Trophoblast cell (in vitro differentiated cells and primary cell): ENCODE data around the gene ACOX3.

Experiments used
- DNase-seq, 2 donors: peaks; one replicate each; pipeline ENCODE4 v3.0.0-alpha.2; 2016
- H2AFZ ChIP-seq: 2 replicates; pipeline ENCODE4 v1.6.1; 2013; ENCODE audit warnings: low read length, moderate library complexity, mild to moderate bottlenecking; ENCODE audit not compliant: insufficient read depth, poor library complexity
- H2AK5ac ChIP-seq: 2 replicates; pipeline ENCODE4 v1.6.1; 2013; ENCODE audit warnings: mild to moderate bottlenecking, low read length
- H2BK120ac ChIP-seq: 2 replicates; pipeline ENCODE4 v1.6.1; 2013; ENCODE audit warnings: low read length, mild to moderate bottlenecking, moderate library complexity; ENCODE audit not compliant: insufficient read depth, poor library complexity
- H2BK12ac ChIP-seq: 2 replicates; pipeline ENCODE4 v1.6.1; 2013; ENCODE audit warnings: mild to moderate bottlenecking, low read length, moderate library complexity
- H2BK5ac ChIP-seq: 2 replicates; pipeline ENCODE4 v1.6.1; 2013; ENCODE audit warnings: low read length, low read depth, moderate library complexity, mild to moderate bottlenecking; ENCODE audit not compliant: poor library complexity
- H3K14ac ChIP-seq: 2 replicates; pipeline ENCODE4 v1.6.1; 2013; ENCODE audit warnings: mild to moderate bottlenecking, low read length
- H3K18ac ChIP-seq: 2 replicates; pipeline ENCODE4 v1.6.1; 2013; ENCODE audit warnings: mild to moderate bottlenecking, low read length
- H3K23ac ChIP-seq: 2 replicates; pipeline ENCODE4 v1.6.1; 2013; ENCODE audit warnings: low read length
- H3K27ac ChIP-seq: 2 replicates; pipeline ENCODE4 v1.5.1; 2013; ENCODE audit warnings: low read depth, mild to moderate bottlenecking, inconsistent platforms, low read length, moderate library complexity
- H3K27me3 ChIP-seq: 2 replicates; pipeline ENCODE4 v1.6.1; 2013; ENCODE audit warnings: inconsistent platforms, mild to moderate bottlenecking, low read length, moderate library complexity; ENCODE audit not compliant: insufficient read depth
- H3K36me3 ChIP-seq, 2 experiments: 1 replicate in 1 of 2; 2 replicates in 1 of 2; pipeline ENCODE4 v1.6.1; 2013; ENCODE audit warnings: low read length in 2 of 2, mild to moderate bottlenecking in 2 of 2, moderate library complexity in 1 of 2; ENCODE audit not compliant: insufficient read depth in 2 of 2, control insufficient read depth in 1 of 2
- H3K4ac ChIP-seq: 2 replicates; pipeline ENCODE4 v1.6.1; 2013; ENCODE audit warnings: low read depth, mild to moderate bottlenecking, low read length, moderate library complexity
- H3K4me1 ChIP-seq, 2 experiments: 1 replicate in 1 of 2; 2 replicates in 1 of 2; pipeline ENCODE4 v1.6.1; 2013; ENCODE audit warnings: low read length in 2 of 2, mild to moderate bottlenecking in 2 of 2, moderate library complexity in 1 of 2; ENCODE audit not compliant: insufficient read depth in 2 of 2, control insufficient read depth in 1 of 2
- H3K4me2 ChIP-seq: 2 replicates; pipeline ENCODE4 v1.6.1; 2013; ENCODE audit warnings: inconsistent platforms, mild to moderate bottlenecking, low read length, moderate library complexity
- H3K4me3 ChIP-seq: 2 replicates; pipeline ENCODE4 v1.5.1; 2013; ENCODE audit warnings: mild to moderate bottlenecking, low read depth, low read length, inconsistent platforms
- H3K79me1 ChIP-seq: one replicate; pipeline ENCODE4 v1.6.1; 2013; ENCODE audit warnings: low read length
- H3K79me2 ChIP-seq: 2 replicates; pipeline ENCODE4 v1.6.1; 2013; ENCODE audit warnings: low read length, mild to moderate bottlenecking; ENCODE audit not compliant: control insufficient read depth, insufficient read depth, poor library complexity
- H3K9ac ChIP-seq: 2 replicates; pipeline ENCODE4 v1.6.1; 2013; ENCODE audit warnings: mild to moderate bottlenecking, low read length
- H3K9me3 ChIP-seq: 2 replicates; pipeline ENCODE4 v1.6.1; 2013; ENCODE audit warnings: low read depth, mild to moderate bottlenecking, control low read depth, inconsistent platforms, low read length; ENCODE audit not compliant: insufficient read depth
- H4K12ac ChIP-seq: 2 replicates; pipeline ENCODE4 v1.6.1; 2013; ENCODE audit warnings: low read depth, mild to moderate bottlenecking, low read length, moderate library complexity
- H4K8ac ChIP-seq: 2 replicates; pipeline ENCODE4 v1.6.1; 2013; ENCODE audit warnings: low read depth, mild to moderate bottlenecking, low read length, moderate library complexity
- H4K91ac ChIP-seq: one replicate; pipeline ENCODE4 v1.6.1; 2013; ENCODE audit warnings: low read depth, mild to moderate bottlenecking, low read length, moderate library complexity
- WGBS: extraction: QIAGEN DNeasy Blood & Tissue Kit; methylation state at CpG from one replicate; pipeline ENCODE4 v1.1.7; 2013; ENCODE audit warnings: missing lambda C conversion rate; ENCODE audit not compliant: insufficient read length, insufficient coverage; ENCODE audit errors: extremely low coverage; 5-methylcytosine and 5-hydroxymethylcytosine counted together

The ACOX3 gene

DNA sequence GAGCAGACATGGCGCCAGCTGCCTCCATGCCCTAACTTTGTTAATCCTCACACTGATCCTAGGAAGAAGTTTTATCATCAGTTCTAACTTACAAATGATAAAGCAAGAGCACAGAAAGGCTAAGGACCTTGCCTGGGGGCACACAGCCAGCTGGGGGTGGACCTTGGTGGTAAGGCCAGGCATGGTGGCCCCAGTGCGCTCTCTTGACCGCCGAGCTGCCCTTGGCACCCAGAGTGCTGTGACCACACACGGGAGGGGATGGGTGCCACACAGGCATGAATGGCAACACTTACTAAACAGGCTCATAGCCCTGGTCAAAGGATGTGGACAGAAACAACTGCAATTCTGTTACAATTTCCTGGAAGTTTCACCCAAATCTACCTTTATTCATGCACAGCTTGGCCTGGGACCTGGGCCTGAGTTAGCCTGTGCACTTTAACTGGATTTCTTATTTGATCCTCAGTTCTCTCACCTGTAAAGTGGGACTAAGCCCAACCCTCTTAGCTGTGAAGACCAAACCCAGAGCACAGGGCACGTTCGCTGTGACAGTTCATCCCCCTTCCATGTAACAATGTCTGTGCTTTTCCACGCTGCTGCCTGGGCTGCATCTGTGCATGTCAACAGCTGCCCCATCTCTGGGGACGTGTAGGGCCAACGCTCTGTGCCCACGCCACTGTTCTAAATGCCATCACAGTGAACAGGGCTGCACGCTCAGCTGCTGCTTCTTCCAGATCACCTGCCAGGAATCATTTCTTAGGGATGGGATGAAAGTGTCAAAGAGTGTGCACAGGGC, 44.8 kb downstream of the ACOX3 start:
- no peak overlapping the region for H4K91ac ChIP-seq
- no peak overlapping the region for H2BK12ac ChIP-seq

DNA sequence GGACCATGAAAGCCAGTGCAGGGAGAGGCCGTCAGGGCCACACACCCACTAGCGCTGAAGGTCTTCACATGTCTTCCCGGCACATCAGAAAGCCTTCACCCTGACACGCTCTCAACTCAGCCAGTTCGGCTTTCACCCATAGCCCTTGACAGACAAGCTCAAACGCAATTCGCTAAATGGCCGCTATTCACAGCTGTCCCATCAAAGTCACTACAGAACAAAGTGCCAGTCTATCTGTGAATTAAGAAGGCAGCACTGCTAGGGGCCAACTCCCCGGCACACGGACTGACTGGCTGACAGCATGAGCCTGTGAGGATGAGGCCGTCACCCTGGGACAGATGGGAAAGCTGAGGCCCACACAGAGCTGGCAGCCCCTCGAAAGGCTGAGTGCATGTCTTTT, 45.7 kb downstream of the ACOX3 start:
- H3K79me1 ChIP-seq, result peaks cover 6% of the 10 kb centered on the region
- H2BK120ac ChIP-seq, result no peak overlapping the region
- peak overlapping the region; percentile 40 for H4K91ac ChIP-seq
- H3K36me3 ChIP-seq, result peaks cover 40 to 47% of the 10 kb centered on the region in 2 experiments
- no peak overlapping the region for H3K23ac ChIP-seq
- H3K27ac ChIP-seq, result no peak overlapping the region
- no CpG with 5 or more reads among the region's 12 CpGs for WGBS
- no peaks in the 10 kb centered on the region for H3K79me2 ChIP-seq
- H3K27me3 ChIP-seq, result no peaks in the 10 kb centered on the region
- no peak overlapping the region for H2BK5ac ChIP-seq
- H4K12ac ChIP-seq, result no peak overlapping the region
- no peak for DNase-seq
- no peak overlapping the region for H3K4me2 ChIP-seq
- H3K18ac ChIP-seq, result peak overlapping the region; percentile 25
- no peak overlapping the region for H4K8ac ChIP-seq
- H3K4me1 ChIP-seq, result peaks cover 3 to 21% of the 10 kb centered on the region in 2 experiments
- H3K14ac ChIP-seq, result no peak overlapping the region
- H2BK12ac ChIP-seq, result no peak overlapping the region
- no peak overlapping the region for H2AK5ac ChIP-seq
- no peak overlapping the region for H2AFZ ChIP-seq
- H3K4me3 ChIP-seq, result no peak overlapping the region
- no peak overlapping the region for H3K4ac ChIP-seq
- no peak overlapping the region for H3K9ac ChIP-seq
- H3K9me3 ChIP-seq, result no peaks in the 10 kb centered on the region

More for the DNA sequence above, 44.8 kb downstream of the ACOX3 start:
- Histone ChIP-seq H3K4me2 (no peak overlapping the region), H2AK5ac (no peak overlapping the region), H3K27me3 (no peaks in the 10 kb centered on the region), H3K4me1 (peaks cover 3 to 16% of the 10 kb centered on the region in 2 experiments), H3K23ac (no peak overlapping the region), H4K12ac (no peak overlapping the region), H3K27ac (no peak overlapping the region), H3K18ac (no peak overlapping the region), H3K79me2 (no peaks in the 10 kb centered on the region), H3K36me3 (peaks cover 40 to 45% of the 10 kb centered on the region in 2 experiments), H3K4ac (no peak overlapping the region), H3K9ac (no peak overlapping the region), H2BK120ac (no peak overlapping the region), H2AFZ (no peak overlapping the region), H3K14ac (no peak overlapping the region), H4K8ac (no peak overlapping the region), H2BK5ac (no peak overlapping the region), H3K9me3 (no peaks in the 10 kb centered on the region), H3K79me1 (peaks cover 6% of the 10 kb centered on the region), H3K4me3 (no peak overlapping the region)
- DNase-seq, result no peak
- WGBS, result no CpG with 5 or more reads among the region's 12 CpGs

- Histone ChIP-seq H3K4me1 (peaks cover 3 to 21% of the 10 kb centered on the region in 2 experiments), H3K4me3 (no peak overlapping the region), H3K14ac (no peak overlapping the region), H2BK120ac (no peak overlapping the region), H3K79me1 (peaks cover 6% of the 10 kb centered on the region), H3K79me2 (no peaks in the 10 kb centered on the region), H2AFZ (no peak overlapping the region), H3K27me3 (no peaks in the 10 kb centered on the region), H4K91ac (peak overlapping the region; percentile 41), H3K9ac (no peak overlapping the region), H3K9me3 (no peaks in the 10 kb centered on the region), H4K12ac (no peak overlapping the region), H2BK5ac (peak overlapping the region; percentile 11), H4K8ac (no peak overlapping the region), H3K4me2 (no peak overlapping the region), H2BK12ac (no peak overlapping the region), H3K18ac (no peak overlapping the region), H2AK5ac (no peak overlapping the region), H3K23ac (no peak overlapping the region), H3K4ac (no peak overlapping the region), H3K36me3 (peaks cover 40 to 49% of the 10 kb centered on the region in 2 experiments), H3K27ac (no peak overlapping the region)
- DNase-seq, result no peak
- WGBS, result no CpG with 5 or more reads among the region's 19 CpGs
Measured at GRCh38 chr4:8394061-8394519, 46.4 kb downstream of the ACOX3 start.

GRCh38 chr4:8393593-8394038, 46.9 kb downstream of the ACOX3 start:
- no CpG with 5 or more reads among the region's 8 CpGs for WGBS
- Histone ChIP-seq H3K79me1 (peaks cover 6% of the 10 kb centered on the region), H3K23ac (no peak overlapping the region), H2BK120ac (no peak overlapping the region), H3K27me3 (no peaks in the 10 kb centered on the region), H3K36me3 (peaks cover 40 to 49% of the 10 kb centered on the region in 2 experiments), H3K4me2 (no peak overlapping the region), H2BK5ac (no peak overlapping the region), H3K79me2 (no peaks in the 10 kb centered on the region), H2AK5ac (no peak overlapping the region), H2BK12ac (no peak overlapping the region), H3K14ac (no peak overlapping the region), H4K12ac (no peak overlapping the region), H3K9me3 (no peaks in the 10 kb centered on the region), H3K27ac (peak overlapping the region; percentile 26), H3K4ac (no peak overlapping the region), H3K4me1 (peaks cover 3 to 21% of the 10 kb centered on the region in 2 experiments), H3K9ac (no peak overlapping the region), H2AFZ (no peak overlapping the region), H3K18ac (no peak overlapping the region), H3K4me3 (no peak overlapping the region), H4K8ac (no peak overlapping the region), H4K91ac (no peak overlapping the region)
- DNase-seq, result peak; percentile 85 to 90
